Breast epithelium (tissue), 4 donors: ENCODE data around the gene SRSF1. TPM values are rescaled to one million over a fixed set of nuclear protein-coding genes. Genes with fewer than 3 reads are reported as not detected.
"Not testable (repeated sequence)": the region's sequence is repeated elsewhere in the genome, so short reads cannot be mapped to it uniquely, and the experiment has no call there.

ENCODE experiments used
- DNase-seq, 2 donors: peaks; one replicate each; pipeline ENCODE4 v3.0.0-alpha.2; 2019; ENCODE audit warnings: low spot score in 2 of 2
- H3K27ac ChIP-seq, 2 donors: fragments of 200-600 bp; sonication (generic) in 1 of 2; one replicate each; pipeline ENCODE4 v1.5.1; 2016 to 2019; ENCODE audit warnings: mild to moderate bottlenecking in 1 of 2
- H3K27me3 ChIP-seq, 2 donors: fragments of 200-600 bp; sonication (generic) in 1 of 2; one replicate each; pipeline versions ENCODE4 v1.5.1 to v1.6.0; 2017 to 2019; ENCODE audit warnings: control low read depth in 1 of 2, mild to moderate bottlenecking in 1 of 2
- H3K36me3 ChIP-seq: fragments of 200-600 bp; one replicate; pipeline ENCODE4 v1.5.1; 2019
- H3K4me1 ChIP-seq, 2 donors: fragments of 200-600 bp; sonication (generic); one replicate each; pipeline ENCODE4 v1.5.1; 2016 to 2019; ENCODE audit warnings: control low read depth in 1 of 2
- H3K4me3 ChIP-seq, 3 donors: fragments of 200-600 bp; sonication (generic); 1 replicate in 2 of 3; 2 replicates in 1 of 3; pipeline ENCODE4 v1.5.1; 2016 to 2019; ENCODE audit warnings: mild to moderate bottlenecking in 3 of 3, moderate library complexity in 2 of 3
- H3K9me3 ChIP-seq, 2 donors: fragments of 200-600 bp; sonication (generic) in 1 of 2; one replicate each; pipeline ENCODE4 v1.5.1; 2016 to 2019; ENCODE audit warnings: control low read depth in 1 of 2
- POLR2A ChIP-seq: fragments of 450-650 bp; IDR thresholded peaks from one replicate; pipeline ENCODE4 v1.6.1; 2016; ENCODE audit warnings: antibody characterized with exemption, mild to moderate bottlenecking, moderate library complexity
- POLR2AphosphoS5 ChIP-seq, 3 donors: sonication (generic); formaldehyde crosslinking; IDR thresholded peaks; one replicate each; pipeline ENCODE4 v1.6.1; 2017; ENCODE audit warnings: antibody characterized with exemption in 3 of 3
- intact Hi-C: fragments of 100-400 bp; cut with DNase I; formaldehyde crosslinking; loops from one replicate; pipeline ENCODE4 v1.15.1; 2023; ENCODE audit warnings: low total_unique reads
- total RNA-seq, 3 donors: library from RNA; depleted of rRNA; stranded (reverse); fragments of >200 nt; gene quantifications; one replicate each; pipeline ENCODE4 v1.1.0, GENCODE V29; 2016
- TF ChIP-seq, protein P1 (sequence below), 3 donors: fragments of 450-650 bp; IDR thresholded peaks; one replicate each; pipeline ENCODE4 v1.5.1; 2016 to 2017; ENCODE audit warnings: antibody characterized with exemption in 3 of 3, mild to moderate bottlenecking in 3 of 3, moderate library complexity in 3 of 3

The SRSF1 gene
- total RNA-seq, 3 donors from 2014 or later = 176 to 202 (median 185) TPM

DNA sequence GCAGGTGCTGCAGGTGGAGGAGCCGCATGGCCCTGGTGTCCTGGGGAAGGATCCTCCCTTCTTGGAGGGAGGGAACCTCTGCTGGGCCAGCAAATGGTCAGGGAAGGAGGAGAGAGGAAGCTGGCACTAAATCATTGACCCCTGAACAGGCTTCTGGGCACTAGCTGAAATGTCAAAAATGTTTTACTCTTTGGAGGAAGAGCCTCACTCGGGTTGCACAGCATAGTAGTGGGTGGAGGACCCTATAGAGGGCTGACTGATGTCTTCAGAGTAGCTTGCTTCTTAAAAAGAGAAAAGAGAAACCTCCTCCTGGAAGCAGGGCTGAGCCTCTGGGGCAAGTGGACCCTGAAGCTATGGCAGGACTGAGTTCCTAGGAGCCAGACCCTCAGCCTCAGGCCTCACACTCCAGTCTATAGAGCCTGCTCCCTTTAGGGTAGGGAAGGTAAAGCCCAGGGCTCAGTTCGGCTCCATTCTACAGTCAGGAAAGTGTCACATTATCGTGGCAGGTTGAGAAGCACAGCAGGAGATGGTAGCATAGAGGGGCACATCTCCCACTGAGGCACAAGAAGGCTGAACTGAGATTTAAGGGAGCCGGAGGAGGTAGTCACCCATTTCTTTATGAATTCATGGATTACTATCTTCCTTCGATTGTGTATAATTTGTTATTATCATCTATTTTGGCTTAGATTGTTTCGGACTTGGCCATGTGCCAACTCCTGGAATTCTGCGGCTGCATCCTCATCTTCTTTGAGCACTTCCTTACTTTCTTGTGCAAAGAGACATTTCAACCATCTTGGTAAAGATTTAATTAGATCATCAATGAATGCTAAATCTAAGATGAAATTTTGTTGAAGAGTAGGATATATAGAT lies 44.5 kb downstream of the SRSF1 start:
- Histone ChIP-seq H3K27ac (no peak overlapping the region), H3K36me3 (no peaks in the 10 kb centered on the region), H3K4me3 (no peak overlapping the region), H3K9me3 (no peaks in the 10 kb centered on the region), H3K4me1 (no peaks in the 10 kb centered on the region), H3K27me3 (no peaks in the 10 kb centered on the region)
- TF ChIP-seq, protein P1, sequence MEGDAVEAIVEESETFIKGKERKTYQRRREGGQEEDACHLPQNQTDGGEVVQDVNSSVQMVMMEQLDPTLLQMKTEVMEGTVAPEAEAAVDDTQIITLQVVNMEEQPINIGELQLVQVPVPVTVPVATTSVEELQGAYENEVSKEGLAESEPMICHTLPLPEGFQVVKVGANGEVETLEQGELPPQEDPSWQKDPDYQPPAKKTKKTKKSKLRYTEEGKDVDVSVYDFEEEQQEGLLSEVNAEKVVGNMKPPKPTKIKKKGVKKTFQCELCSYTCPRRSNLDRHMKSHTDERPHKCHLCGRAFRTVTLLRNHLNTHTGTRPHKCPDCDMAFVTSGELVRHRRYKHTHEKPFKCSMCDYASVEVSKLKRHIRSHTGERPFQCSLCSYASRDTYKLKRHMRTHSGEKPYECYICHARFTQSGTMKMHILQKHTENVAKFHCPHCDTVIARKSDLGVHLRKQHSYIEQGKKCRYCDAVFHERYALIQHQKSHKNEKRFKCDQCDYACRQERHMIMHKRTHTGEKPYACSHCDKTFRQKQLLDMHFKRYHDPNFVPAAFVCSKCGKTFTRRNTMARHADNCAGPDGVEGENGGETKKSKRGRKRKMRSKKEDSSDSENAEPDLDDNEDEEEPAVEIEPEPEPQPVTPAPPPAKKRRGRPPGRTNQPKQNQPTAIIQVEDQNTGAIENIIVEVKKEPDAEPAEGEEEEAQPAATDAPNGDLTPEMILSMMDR (IDR thresholded peaks at IDR 0.05) = no peak
- no peak for TF ChIP-seq POLR2A
- DNase-seq = peak in 1 of 2 donors; percentile 16
- intact Hi-C loops = no loop called here

DNA sequence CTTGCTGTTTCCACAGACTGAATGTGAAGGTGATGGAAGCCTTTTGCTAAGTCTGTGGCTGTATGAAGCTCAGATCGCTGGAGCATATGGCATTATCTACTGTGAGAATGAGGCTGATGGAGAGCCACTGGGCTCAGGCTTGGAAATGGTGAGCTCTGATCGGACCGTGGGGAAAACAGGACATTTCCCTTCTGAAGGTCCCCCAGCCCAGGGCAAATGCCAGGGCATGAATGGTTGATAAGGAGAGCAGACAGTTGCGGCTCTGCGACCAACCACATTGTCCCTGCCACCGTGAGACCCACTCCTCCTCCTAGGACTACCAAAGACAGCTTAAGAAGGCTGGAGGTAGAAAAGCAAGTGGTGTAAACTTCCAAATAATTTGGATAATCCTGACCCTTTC lies 47.1 kb downstream of the SRSF1 start:
- Histone ChIP-seq H3K9me3 (no peaks in the 10 kb centered on the region), H3K4me1 (no peaks in the 10 kb centered on the region), H3K36me3 (no peaks in the 10 kb centered on the region), H3K27me3 (no peaks in the 10 kb centered on the region), H3K4me3 (no peak overlapping the region), H3K27ac (no peak overlapping the region)
- intact Hi-C loops = no loop called here
- TF ChIP-seq, protein P1 (IDR thresholded peaks at IDR 0.05) = no peak
- TF ChIP-seq POLR2AphosphoS5 (IDR thresholded peaks at IDR 0.05) = no peak
- TF ChIP-seq POLR2A = no peak
- DNase-seq = peak in 1 of 2 donors; percentile 7

DNA sequence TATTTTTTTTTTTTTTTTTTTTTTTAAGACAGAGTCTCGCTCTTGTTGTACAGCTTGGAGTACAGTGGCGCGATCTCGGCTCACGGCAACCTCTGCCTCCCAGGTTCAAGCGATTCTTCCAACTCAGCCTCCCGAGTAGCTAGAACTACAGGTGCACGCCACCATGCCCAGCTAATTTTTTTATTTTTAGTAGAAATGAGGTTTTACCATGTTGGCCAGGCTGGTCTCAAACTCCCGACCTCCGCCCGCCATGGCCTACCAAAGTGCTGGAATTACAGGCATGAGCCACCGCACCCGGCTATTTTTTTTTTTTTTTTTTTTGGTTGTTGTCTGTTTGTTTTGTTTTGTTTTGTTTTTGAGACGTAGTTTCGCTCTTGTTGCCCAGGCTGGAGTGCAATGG lies 48.7 kb downstream of the SRSF1 start:
- H3K27me3 ChIP-seq, intact Hi-C loops: not testable (repeated sequence)
- DNase-seq = peak in 1 of 2 donors; percentile 8

DNA sequence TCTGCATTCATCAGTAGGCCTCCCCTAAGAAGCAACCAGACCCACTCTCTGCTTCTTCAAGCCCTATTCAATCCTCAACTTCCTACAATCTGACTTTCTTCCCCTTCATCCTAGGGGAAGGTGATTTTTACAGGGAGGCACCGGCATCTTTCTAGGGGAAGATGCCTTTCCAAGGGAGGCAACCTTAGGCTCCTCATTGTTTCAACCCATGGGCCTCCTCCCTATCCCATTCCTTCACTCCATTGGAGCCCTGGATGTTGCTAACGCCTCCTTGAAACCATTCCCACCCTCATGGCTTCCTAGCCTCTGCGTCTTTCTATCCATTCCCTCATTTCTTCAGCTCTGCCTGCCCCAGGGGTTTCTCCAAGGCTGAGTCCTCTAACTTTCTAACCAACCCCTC lies 49.2 kb downstream of the SRSF1 start:
- peak in 1 of 2 donors; percentile 3 for DNase-seq
- intact Hi-C loops = loop anchor here (2.0 kb wide), 1 partner anchor 31 kb away; the partner anchor contains the start of gene VEZF1
- TF ChIP-seq, protein P1 (IDR thresholded peaks at IDR 0.05) = no peak
- TF ChIP-seq POLR2A (no peak), POLR2AphosphoS5 (IDR thresholded peaks at IDR 0.05) (no peak)

More for the DNA sequence above, 48.7 kb downstream of the SRSF1 start:
- not testable (repeated sequence) for H3K4me1 ChIP-seq, H3K4me3 ChIP-seq, H3K27ac ChIP-seq, H3K36me3 ChIP-seq, H3K9me3 ChIP-seq

DNA sequence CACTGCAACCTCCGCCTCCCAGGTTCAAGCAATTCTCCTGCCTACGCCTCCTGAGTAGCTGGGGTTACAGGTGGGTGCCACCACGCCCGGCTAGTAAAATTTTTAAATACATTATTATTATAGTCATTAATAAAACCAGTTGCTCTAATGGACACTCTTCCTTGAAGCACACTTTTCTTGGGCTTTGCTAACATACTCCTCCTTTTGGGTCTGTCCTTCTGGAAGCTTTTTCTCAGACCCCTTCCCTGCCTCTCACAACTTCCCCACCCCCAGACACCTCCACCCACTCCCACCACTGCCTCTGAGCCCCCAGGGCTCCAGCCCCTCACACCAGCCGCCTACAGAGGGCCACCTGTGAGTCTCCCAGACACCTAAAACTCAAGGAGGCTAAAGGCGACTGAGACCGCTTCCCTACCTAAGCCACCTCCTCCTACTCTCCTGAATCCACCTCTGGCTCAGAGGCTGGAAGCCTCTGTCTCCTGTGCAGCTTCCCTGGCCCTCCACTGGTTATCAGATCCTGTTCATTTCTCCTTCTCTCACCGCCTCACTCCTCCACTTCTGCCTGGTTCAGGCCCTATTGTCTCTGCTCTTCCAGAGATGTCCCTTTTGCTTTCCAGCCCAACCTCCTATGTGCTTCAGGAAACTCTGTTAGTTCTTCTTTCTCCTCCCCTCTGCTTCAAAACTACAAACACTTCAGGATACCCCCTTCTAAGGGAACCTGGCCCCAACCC lies 49.8 kb downstream of the SRSF1 start:
- H3K27ac ChIP-seq = no peak overlapping the region
- no peaks in the 10 kb centered on the region for H3K36me3 ChIP-seq
- intact Hi-C loops = loop anchor here (2.0 kb wide), 1 partner anchor 32 kb away; the partner anchor contains the start of gene VEZF1
- TF ChIP-seq POLR2A = no peak
- TF ChIP-seq, protein P1 (IDR thresholded peaks at IDR 0.05) = no peak
- no peak for TF ChIP-seq POLR2AphosphoS5 (IDR thresholded peaks at IDR 0.05)
- no peaks in the 10 kb centered on the region for H3K4me1 ChIP-seq
- H3K4me3 ChIP-seq = no peak overlapping the region
- H3K9me3 ChIP-seq = no peaks in the 10 kb centered on the region
- H3K27me3 ChIP-seq = no peaks in the 10 kb centered on the region
- DNase-seq = peak in 1 of 2 donors; percentile 14

More for the DNA sequence above, 49.2 kb downstream of the SRSF1 start:
- Histone ChIP-seq H3K27me3 (no peaks in the 10 kb centered on the region), H3K9me3 (no peaks in the 10 kb centered on the region), H3K4me1 (no peaks in the 10 kb centered on the region), H3K4me3 (no peak overlapping the region), H3K36me3 (no peaks in the 10 kb centered on the region), H3K27ac (no peak overlapping the region)
